HuH-7.5 (cell line): ENCODE measurements around the gene EFNA4.

Experiments
- DNase-seq: peaks from one replicate; pipeline ENCODE4 v3.0.0; 2011; ENCODE audit warnings: low spot score

EFNA4 gene

DNA sequence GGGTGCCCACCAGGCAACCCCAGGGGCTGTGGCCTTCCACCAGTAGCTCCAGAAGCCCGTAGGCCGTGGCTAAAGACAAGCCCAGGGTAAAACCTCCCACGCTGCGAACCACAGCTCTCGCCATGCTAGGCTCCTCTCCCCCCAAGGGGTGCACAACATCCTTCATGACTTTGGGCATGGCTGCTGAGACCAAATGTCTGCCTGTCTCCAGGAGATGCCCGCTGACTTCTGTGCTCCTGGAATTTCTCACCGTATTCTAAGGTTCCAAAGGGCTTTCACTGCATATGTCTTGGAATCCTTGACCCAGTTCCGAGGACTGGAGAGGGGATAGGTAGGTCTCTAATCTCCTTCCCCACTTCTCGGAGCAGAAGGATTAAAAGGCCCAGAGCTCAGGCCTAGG, 30.0 kb upstream of the EFNA4 start, which contains the start of the genes DCST1 and DCST2:
TSS of gene DCST1 (plus strand) at position 301 of the 400 bp plus-strand sequence. CDS start 213 bp downstream, outside the sequence.
TSS of gene DCST2 (minus strand) at position 258 of the 400 bp plus-strand sequence. CDS start at position 178, 80 bp downstream.
- no peak for DNase-seq

DNA sequence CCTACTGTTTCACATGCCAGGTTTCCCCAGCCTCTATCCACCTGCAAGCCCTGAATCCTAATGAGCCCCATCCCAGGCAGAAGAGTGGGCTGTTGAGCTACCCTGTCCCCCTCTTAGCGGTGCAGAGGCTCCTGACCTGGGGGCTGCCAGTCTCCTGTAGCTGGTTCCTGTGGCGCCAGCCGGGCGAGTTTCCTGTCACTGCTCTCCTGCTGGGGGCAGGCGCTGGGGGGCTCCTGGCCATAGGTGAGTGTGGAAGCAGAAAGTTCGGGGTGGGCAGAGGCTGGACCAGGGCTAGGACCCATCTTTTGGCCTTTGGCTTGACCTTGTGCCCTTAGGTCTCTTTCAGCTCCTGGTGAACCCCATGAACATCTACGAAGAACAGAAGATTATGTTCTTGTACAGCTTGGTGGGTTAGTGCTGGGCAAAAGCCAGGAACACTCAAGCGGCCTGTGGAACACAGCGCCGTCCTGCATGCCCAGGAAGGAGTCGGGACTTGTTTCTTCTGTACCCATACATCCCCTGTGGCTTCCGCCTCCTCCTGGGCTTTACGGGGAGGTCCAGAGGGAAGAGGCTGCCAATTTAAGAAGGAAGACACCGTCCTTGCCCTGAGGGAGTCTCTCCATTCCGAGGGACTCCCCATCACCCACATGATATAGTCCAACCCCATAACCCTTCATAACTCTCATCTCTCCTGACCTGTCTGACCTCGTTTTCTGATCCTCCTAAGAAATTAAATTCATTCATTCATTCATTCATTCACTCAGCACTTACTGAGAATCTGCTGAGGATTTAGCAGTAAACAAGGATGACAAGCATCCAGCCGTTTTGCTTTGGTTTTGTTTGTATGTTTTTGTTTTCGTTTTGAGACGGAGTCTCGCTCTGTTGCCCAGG, 29.0 kb upstream of the EFNA4 start:
- DNase-seq, result no peak

DNA sequence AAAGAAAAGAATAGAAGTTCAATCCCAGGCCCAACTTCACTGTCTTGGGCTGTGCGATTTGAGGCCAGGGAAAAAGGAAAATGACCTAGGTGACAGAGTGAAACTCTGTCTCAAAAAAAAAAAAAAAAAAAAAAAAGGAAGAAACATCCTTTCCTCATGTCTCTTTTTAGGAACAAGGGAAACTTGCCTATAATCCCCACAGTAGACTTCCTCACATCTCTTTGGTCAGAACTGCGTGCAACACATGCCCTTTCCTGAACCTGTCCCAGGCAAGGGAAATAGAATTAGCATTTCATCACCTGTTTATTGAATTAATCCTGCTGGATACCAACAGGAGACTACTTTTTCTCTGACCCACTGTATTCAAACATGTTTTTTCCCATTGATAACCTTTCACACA, 27.6 kb upstream of the EFNA4 start:
- no peak for DNase-seq

DNA sequence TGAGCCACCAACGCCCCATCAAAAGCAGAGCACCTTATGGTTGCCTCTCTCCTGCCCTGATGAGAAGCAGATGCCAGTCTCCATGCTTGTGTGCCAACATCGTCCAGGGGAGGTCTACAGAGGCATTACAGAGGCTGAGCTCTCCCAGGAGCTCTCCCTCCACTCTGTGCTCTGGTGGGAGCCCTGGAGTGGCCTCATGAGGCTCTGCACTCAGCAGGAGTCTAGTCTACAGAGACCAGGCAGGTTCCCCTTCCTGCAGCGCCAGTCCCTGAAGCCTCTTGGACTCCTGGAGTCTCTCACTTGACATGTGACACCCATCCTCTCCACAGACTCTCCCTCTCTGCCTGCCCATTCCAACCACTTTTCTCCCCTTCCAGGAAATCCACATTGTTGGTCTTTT, 26.5 kb upstream of the EFNA4 start:
- DNase-seq, result no peak

DNA sequence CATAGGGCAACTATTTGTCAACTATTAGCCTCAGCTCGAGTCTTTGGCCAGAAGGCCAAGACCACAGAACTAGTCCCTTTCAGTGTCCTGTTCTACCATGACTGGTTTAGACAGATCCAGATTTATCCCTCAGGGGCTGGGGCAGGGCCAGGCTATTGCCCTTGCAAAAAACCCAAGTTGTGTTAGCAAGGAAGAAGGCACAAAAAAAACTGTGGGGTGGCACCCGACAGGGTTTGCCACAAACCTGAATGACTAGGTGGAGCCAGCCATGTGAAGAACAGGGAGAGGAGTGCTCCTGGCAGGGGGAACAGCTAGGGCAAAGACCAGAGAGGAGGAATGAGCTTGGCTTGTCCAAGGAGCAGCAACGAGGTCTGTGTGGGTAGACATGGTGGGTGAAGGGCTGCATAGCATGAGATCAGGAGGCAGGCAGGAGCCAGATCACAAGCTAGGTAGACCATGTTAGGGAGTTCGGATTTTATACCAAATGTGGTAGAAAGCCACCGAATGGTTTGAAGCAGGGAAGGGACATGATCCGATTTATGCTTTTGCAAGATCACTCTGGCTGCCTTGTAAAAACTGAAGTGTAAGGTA, 25.6 kb upstream of the EFNA4 start:
- DNase-seq, result no peak

DNA sequence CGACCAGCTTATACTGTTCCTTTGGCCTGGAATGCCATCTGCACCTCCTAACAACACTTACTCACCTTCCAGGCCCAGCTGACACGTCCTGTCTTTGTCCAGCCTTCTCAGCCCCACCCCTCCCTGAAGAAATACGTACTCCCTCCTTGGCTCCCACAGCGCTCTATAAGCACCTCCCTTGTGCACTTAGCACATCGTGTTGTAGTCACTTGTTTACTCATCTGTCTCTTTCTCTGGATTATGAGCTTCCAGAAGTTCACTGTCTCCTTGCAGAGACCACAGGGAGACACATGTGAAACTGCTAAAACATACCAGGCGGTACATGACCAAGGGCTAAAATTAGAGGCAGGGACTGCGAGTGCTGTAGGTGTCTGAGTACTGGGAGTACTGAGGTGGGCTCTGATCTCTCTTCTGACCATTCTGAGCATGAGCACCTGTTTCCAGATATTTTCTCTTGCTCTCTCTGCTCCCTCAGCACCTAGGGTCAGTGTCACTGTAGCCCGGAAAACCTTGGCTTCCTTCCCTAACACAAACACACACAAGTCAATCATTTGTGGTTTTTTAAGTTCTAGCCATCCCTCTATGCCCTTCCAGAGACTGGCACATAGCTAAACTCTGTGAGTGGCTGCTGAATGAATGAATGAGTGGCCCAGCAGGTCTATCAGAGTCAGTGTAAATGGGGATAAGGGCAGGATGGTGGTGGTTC, 24.8 kb upstream of the EFNA4 start:
- no peak for DNase-seq

DNA sequence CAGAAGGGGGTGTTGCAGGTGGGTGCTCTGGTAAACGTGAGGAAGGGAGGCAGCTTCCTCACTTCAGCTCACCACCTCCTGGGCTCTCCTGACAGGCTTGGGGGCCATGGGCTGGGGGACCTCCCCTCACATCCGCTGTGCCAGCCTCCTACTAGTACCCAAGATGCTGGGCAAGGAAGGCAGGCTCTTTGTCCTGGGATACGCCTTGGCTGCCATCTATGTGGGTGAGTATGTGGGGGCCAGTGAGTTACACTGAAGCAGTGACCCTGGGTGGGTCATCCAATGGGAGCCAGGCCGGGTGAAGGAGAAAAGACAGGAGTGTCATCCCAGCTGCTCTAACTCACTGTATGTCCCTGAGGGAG, 24.3 kb upstream of the EFNA4 start:
- DNase-seq, result no peak

DNA sequence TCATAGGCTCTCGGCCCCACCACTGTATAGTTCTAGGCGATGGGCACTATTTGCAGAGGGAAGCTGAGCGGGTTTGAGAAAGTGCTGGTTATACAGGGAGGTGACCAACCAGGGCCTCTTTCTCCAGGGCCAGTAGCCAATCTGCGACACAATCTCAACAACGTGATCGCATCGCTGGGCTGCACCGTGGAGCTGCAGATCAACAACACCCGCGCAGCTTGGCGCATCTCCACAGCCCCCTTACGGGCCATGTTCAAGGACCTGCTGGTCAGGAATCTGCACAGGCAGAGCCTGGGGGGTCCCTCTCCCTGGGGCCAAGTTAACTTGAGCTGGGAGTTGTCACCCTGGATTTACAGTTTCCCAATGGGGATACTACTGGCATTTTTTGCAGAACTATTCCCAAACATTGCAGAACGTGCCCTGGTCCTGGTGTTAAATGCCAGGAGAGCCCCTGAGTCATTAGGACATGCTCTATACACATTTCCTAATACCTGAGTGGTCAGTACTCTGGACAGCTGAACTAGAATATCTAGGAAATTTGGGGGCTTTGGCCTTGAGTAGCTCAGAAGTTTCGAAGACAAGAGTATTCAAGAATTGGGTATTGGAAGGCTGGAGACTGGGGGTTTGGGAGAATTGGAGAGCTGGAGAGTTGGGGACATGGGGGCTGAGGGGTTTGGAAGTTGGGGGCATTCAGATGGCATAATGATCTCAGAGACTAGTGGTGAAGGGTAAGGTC, 23.0 kb upstream of the EFNA4 start:
- no peak for DNase-seq

DNA sequence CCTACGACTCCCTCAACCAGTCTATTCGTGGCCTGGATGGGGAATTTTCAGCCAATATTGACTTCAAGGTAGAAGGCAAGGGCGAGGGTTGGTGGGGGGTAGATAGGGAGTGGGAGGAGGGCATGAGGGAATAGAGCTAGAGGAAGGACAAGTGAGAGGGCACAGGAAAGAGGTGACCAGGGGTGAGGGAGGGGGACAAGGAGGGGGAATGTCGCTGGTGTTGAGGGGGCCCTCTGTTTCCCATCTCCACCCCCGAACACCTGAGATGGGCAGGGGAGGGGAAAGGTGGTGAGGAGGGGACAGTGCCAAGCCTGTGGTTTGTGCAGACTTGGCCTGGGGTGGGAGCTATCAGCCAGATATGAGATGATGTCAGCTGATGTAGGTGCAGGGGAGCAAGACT, 20.8 kb upstream of the EFNA4 start:
- no peak for DNase-seq

DNA sequence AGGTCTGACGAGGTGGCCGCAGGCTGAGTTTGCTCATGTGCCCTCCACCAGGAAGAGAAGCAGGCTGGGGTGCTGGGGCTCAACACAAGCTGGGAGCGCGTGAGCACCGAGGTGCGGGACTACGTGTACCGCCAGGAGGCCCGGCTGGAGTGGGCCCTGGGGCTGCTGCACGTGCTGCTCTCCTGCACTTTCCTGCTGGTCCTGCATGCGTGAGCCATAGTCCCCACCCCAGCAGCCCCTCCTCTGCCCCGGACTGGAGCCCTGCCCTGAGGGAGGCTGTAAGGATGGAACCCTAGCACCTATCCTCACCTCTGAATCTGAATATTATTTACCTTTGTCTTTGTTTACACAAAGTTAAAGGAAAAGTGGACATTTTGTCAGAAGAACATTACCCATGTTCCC, 20.2 kb upstream of the EFNA4 start:
- no peak for DNase-seq

DNA sequence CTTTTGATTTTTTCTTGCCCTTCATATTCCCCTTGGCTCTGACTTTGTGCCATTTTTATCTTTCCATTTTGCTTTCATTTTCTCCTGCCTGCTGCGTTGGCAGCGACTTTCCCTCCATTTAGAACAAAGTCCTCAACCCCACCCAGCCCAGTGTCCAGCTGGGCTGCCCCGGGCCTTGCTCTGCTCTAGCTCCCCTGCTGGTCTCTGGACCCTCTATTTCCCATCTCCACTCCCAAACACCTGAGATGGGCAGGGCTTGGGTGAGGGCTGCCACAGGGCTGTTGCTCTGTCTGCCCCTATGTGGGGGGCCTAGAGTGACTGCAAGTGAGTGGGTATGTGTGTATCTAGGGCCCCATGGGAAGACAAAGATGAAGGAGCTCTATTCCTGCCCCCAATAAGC, 19.7 kb upstream of the EFNA4 start:
- no peak for DNase-seq

DNA sequence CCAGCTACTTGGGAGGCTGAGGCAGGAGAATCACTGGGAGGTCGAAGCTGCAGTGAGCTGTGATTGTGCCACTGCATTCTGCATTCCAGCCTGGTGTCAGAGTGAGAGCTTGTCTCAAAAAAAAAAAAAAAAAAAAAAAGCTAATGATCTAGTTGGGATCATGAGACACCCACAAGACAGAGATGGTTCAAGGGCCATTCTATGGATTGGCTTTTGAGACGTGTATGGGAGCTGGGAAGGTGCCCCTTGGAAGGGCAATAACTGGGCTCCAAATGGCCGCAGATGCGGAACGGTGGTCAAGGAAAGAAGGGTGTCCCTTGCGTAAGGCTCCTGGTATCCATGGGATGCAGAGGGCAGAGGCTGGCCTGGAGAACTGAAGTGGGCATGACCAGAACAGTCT, 19.2 kb upstream of the EFNA4 start:
- no peak for DNase-seq

DNA sequence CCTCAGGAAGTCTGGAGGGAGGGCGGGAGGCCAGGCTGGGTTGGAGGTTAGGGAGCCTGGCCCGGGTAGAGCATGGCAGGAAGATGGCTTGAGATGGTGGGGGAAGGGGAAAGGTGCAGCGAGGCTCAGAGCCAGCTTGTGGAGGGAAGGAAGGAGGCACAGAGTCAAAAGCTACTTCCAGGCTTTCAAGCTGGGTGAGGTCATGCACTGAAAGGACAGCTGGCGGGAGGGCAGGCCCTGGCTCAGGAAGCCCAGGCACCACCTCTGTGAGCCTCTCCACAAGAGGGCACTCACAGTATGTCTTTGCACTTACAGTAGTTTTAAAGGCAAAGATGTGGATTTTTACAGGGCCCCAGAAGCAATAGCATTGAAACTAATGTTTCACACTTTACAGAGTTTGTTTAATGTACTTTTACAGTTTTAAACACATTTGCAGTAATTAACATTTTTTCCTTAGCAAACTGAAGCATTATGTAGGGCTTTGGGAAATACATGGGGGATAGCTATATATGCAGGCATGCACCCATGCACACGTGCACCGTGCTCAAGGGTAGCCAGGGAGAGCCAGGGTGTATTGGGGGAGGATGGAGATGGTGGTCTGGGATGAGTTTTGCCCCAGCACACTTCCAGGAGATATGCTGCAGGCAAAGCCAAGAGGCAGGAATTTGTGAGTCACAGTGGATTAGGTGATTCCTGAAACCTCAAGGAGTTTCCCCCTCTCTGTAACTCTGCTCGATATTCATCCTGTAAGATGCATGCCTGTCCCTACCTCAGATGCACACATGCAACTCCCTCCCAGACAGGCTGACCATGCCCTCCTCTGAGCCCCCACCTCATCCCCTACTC, 18.5 kb upstream of the EFNA4 start:
- DNase-seq, result peak; percentile 94

DNA sequence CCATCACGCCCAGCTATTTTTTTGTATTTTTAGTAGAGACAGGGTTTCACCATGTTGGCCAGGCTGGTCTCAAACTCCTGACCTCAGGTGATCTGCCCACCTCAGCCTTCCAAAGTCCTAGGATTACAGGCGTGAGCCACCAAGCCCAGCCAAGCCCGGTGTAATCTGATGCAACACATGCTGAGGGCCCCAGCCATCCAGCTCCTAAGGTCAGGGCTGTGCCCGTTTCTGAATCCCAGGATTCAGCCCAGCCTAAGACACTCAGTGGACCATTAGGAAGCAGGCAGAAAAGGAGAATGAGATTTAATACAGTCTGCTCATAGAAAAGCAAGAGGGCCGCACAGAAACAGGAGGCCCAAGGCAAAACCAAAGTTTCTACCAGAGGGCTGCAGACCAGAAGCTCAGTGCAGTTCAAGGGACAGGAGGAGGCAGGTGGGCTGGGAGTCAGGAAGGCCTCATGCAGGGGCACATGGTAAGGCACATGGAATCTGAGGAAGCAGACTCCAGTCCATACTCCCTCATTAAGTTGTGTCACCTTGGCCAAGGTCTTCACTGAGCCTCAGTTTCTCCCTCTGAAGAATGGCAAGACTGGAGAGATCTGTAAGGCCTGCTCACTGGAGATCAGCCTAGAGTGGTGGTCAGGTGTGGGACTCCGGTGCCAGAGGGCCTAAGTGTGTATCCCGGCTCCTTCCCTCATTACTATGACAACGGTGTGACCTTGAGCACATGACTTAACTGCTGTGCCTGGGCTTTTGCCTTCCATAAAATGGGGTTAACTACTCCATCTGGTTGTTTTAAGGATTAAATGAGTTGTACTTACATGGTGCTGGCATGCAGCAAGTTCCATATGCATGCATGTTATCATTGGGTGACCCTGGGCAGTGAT, 14.8 kb upstream of the EFNA4 start:
- no peak for DNase-seq

DNA sequence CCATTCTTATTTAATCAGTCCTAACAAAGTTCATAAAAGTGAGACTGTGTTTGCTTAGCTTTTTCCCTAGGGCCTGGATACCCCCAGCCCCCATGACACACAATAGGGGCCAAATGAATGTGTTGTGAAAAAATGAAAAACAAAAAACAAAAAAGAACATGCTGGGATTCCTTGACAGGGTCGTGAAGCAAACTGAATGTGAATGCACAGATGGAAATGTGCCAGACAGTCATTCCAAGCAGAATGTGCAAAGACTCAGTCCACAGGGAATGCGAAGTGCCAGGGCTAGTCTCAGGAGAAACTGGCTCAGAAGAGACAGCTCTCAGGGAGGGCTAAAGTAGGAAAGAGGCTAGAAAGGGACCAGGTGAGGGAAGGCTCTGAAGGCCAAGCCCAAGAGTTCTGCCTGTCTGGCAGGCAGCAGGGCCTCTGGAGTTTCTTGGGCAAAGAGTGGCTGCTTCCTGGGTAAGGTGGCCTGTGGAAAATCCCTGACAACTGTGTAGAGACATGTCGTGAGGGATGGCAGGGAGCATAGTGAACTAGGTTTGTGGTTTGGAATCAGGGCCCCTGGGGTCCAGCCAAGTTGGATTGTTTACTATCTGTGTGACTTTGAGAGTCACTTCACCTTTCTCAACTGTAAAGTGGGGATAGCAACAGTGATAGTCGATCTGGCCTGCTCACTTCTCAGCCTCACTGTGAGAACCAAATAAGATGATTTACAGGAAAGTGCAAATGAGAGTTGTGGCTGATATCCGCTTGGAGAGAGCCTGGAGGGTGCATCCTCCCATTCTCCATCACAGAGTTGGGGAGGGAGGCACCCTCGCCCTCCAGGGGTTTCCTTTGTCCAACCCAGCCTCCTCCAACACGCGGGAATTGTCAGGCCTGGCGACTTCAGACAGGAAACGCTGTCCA, 13.6 kb upstream of the EFNA4 start:
- peak; percentile 43 for DNase-seq

DNA sequence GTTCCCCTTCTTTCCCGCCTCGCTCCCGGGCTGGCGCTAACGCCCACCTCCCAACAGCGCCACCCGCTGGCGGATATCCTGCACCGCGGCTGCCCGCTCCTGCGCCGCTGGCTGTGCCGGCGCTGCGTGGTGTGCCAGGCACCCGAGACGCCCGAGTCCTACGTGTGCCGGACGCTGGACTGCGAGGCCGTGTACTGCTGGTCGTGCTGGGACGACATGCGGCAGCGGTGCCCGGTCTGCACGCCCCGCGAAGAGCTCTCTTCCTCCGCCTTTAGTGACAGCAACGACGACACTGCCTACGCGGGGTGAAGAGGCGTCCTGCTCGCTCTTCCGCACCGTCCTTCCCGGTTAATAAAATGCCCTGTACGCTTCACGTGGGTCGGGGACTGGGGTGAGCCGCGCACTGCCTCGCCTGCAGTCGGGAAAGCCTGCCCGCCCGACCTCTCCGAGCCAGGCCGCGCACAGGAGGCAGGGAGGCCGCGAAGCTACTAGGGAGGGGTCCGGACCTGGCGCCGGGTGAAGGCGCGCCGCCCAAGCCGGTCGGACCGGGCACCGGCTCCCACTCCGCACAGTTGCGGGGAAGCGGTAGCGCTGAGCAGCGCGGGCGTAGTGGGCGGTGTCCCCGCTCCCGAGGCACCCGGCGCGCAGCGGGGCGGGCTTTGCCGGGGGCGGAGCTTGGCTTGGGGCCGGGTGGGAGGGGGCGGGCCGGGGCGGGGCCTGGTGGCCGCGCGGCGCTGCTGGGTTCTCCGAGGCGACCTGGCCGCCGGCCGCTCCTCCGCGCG, 12.8 kb upstream of the EFNA4 start, which contains the start of gene ADAM15:
TSS of gene ADAM15 (plus strand) at position 757 of the 782 bp plus-strand sequence. CDS start 71 bp downstream, outside the sequence.
- peak; percentile 97 for DNase-seq

DNA sequence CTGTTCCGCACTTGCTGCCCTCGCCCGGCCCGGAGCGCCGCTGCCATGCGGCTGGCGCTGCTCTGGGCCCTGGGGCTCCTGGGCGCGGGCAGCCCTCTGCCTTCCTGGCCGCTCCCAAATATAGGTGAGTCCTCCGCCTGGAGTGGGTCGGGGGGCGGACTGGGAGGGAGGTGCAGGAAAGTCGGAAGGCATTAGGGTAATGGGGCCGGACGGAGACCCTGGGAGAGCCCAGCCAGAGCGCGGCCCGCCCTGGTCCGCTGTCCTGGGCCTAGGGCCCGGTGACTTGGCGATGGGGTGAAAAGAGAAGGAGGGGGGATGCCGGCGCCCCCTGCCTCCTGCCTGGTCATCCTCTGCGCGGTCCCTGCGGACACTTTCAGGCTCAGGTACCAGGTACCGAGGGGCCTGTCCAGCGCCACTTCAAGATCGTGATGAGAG, 12.2 kb upstream of the EFNA4 start:
- no peak for DNase-seq

DNA sequence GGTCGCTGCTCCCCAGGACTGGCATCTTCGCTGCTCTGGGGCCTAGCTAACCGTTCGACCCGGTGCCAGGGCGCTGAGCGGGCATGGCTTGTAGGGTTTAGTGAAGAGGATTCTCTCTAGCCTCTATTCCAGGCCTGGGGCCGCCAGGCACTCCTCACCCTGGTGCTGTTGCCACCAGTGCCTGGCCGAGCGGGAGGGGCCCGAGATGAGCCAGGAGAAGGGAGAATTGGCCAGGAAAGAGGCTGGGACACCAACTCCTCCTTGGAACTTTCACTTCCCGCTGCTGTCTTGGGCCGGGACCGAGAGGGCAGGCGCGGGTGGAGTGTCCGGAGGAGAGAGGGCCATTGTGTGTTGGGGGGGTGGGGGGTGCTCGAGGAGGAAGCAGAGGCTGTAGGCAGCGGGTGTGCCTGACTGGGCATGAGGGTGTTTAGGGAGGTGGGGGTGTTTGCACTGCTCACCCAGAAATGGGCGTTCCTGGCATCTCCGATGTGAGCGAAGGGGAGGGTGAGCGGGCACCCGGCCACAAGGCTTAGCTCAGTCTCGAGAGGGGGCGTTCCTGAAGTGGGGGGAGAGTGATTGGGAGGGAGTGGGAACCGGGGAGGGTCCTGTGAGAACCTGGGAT, 11.7 kb upstream of the EFNA4 start:
- DNase-seq, result peak; percentile 63
